Lower leg skin (tissue), 4 donors: Measurements from ENCODE around the gene GOLGB1. TPM values are rescaled to one million over a fixed set of nuclear protein-coding genes. Genes with fewer than 3 reads are reported as not detected.

Experiments used
- DNase-seq, 2 donors: peaks; one replicate each; pipeline ENCODE4 v3.0.0-alpha.2; 2019; ENCODE audit warnings: low spot score in 2 of 2
- H3K4me3 ChIP-seq: fragments of 200-600 bp; sonication (generic); 2 replicates; pipeline ENCODE4 v1.5.1; 2017; ENCODE audit warnings: mild to moderate bottlenecking, low read depth; ENCODE audit not compliant: poor library complexity, severe bottlenecking
- CTCF ChIP-seq, 3 donors: fragments of 450-650 bp; IDR thresholded peaks; one replicate each; pipeline ENCODE4 v1.5.1; 2016; ENCODE audit warnings: antibody characterized with exemption in 3 of 3, mild to moderate bottlenecking in 3 of 3, moderate library complexity in 2 of 3
- POLR2A ChIP-seq, 2 donors: fragments of 450-650 bp; IDR thresholded peaks; one replicate each; pipeline ENCODE4 v1.6.1; 2016 to 2017; ENCODE audit warnings: antibody characterized with exemption in 2 of 2, mild to moderate bottlenecking in 1 of 2, moderate library complexity in 1 of 2
- WGBS, 2 donors: methylation state at CpG; one replicate each; pipeline ENCODE4 v1.1.5; 2018; 5-methylcytosine and 5-hydroxymethylcytosine counted together
- intact Hi-C: fragments of 100-400 bp; cut with DNase I; formaldehyde crosslinking; loops from one replicate; pipeline ENCODE4 v1.15.0; 2023; ENCODE audit warnings: low total_unique reads
- total RNA-seq, 4 donors: library from RNA; depleted of rRNA; stranded (reverse); fragments of >200 nt; gene quantifications; one replicate each; pipeline ENCODE4 v1.1.0, GENCODE V29; 2016

The GOLGB1 gene
- total RNA-seq, 4 donors from 2014 or later, result 42.8 to 64.3 (median 48.5) TPM

DNA sequence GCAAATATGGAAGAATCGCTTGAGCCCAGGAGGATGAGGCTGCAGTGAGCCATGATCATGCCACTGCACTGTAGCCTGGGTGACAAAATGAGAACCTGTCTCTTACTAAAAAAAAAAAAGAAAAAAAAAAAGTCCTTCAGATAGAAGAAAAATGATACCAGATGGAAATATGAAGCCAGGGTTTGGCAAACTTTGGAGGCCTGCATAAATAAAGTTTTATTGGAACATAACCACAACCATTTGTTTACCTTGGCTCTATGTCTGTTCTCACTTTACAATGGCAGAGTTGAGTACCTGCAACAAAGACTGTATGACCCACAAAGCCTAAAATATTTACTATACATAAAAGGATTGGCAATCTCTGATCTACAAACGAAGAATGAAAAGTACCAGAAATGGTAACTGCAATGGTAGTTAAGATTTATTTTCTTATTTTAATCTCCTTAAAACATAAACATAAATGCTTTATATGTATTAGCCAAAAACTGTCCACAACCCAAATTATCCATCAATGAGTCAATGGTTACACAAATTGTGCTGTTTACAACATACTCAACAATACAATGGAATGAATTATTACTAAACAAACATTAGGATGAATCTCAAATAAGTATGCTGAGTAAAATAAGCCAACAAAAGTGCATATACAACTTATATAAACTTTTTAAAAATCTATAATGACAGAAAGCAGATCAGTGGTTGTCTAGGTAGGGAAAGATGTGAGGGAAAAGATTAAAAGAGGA, 41.8 kb downstream of the GOLGB1 start:
- WGBS, 2 donors, result 92 to 95% methylated on average over 2 of the region's 2 CpGs
- no peak overlapping the region for H3K4me3 ChIP-seq
- intact Hi-C loops, result no loop called here
- DNase-seq, result no peak
- TF ChIP-seq CTCF (IDR thresholded peaks at IDR 0.05) (no peak), POLR2A (IDR thresholded peaks at IDR 0.05) (no peak)

- intact Hi-C loops, result no loop called here
- WGBS, 2 donors, result 95% methylated on average over 5 of the region's 5 CpGs
- H3K4me3 ChIP-seq, result no peak overlapping the region
- TF ChIP-seq CTCF (IDR thresholded peaks at IDR 0.05), result no peak
- TF ChIP-seq POLR2A (IDR thresholded peaks at IDR 0.05), result no peak
- no peak for DNase-seq
Observed at GRCh38 chr3:121705541-121705940, 44.0 kb downstream of the GOLGB1 start.

- intact Hi-C loops, result no loop called here
- H3K4me3 ChIP-seq, result no peak overlapping the region
- DNase-seq, result no peak
- TF ChIP-seq CTCF (IDR thresholded peaks at IDR 0.05) (no peak), POLR2A (IDR thresholded peaks at IDR 0.05) (no peak)
- WGBS, 2 donors, result 96 to 98% methylated on average over 5 of the region's 5 CpGs
Observed at GRCh38 chr3:121703973-121704372, 45.6 kb downstream of the GOLGB1 start.

GRCh38 chr3:121698901-121699300, 50.6 kb downstream of the GOLGB1 start:
- TF ChIP-seq CTCF (IDR thresholded peaks at IDR 0.05) (no peak), POLR2A (IDR thresholded peaks at IDR 0.05) (no peak)
- no peak overlapping the region for H3K4me3 ChIP-seq
- DNase-seq, result no peak
- intact Hi-C loops, result no loop called here

- intact Hi-C loops, result no loop called here
- no peak overlapping the region for H3K4me3 ChIP-seq
- no peak for TF ChIP-seq POLR2A (IDR thresholded peaks at IDR 0.05)
- no peak for TF ChIP-seq CTCF (IDR thresholded peaks at IDR 0.05)
- WGBS, 2 donors, result 84 to 97% methylated on average over 1 of the region's 1 CpG
- DNase-seq, result no peak
Observed at GRCh38 chr3:121698476-121698875, 51.1 kb downstream of the GOLGB1 start.

DNA sequence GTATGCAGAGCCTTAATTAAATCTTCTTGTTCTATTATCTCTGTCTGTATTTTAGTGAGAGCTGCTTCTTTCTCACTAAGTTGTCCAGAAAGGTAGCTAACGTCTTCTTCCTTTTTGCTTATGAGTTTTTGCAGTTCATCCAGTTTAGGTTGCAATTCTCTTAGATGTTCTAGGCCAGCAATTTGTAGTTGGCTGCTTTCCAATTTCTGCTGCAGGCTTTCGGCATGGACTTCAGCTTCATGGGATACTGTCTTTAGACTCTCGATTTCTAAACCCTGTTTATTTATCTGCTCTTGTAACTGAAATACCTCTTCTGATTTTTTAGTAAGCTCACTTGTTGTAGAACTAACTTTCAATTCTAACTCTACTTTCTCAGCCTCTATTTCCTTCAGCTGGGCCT, 53.4 kb downstream of the GOLGB1 start:
- intact Hi-C loops, result no loop called here
- WGBS, 2 donors, result 76 to 82% methylated on average over 3 of the region's 3 CpGs

More for the DNA sequence above, 53.4 kb downstream of the GOLGB1 start:
- DNase-seq, result no peak
- no peak overlapping the region for H3K4me3 ChIP-seq
- TF ChIP-seq CTCF (IDR thresholded peaks at IDR 0.05), result no peak
